Measurements from ENCODE around the gene C11orf71. TPM values are rescaled to one million over a fixed set of nuclear protein-coding genes. Genes with fewer than 3 reads are reported as not detected.
A peak's percentile ranks its signal among the peaks of the same experiment; 100 is the strongest.

C11orf71 gene
- total and polyA plus RNA-seq, 2 experiments from 2014 or later: 16.7 to 21.7 TPM

DNA sequence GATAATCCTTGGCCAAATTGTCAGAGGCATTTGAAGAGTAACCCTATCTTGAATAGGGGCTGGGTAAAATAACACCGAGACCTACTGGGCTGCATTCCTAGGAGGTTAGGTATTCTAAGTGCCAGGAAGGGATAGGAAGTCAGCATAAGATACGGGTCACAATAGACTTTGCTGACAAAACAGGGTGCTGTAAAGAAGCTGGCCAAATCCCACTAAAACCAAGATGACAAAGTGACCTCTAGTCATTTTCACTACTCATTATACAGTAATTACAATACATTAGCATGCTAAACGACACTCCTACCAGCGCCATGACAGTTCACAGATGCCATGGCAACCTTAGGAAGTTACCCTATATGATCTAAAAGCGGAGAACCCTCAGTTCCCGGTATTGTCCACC is 38.0 kb upstream of the C11orf71 start:
- no peaks in the 10 kb centered on the region for H3K27me3 ChIP-seq
- TF ChIP-seq, protein P1, sequence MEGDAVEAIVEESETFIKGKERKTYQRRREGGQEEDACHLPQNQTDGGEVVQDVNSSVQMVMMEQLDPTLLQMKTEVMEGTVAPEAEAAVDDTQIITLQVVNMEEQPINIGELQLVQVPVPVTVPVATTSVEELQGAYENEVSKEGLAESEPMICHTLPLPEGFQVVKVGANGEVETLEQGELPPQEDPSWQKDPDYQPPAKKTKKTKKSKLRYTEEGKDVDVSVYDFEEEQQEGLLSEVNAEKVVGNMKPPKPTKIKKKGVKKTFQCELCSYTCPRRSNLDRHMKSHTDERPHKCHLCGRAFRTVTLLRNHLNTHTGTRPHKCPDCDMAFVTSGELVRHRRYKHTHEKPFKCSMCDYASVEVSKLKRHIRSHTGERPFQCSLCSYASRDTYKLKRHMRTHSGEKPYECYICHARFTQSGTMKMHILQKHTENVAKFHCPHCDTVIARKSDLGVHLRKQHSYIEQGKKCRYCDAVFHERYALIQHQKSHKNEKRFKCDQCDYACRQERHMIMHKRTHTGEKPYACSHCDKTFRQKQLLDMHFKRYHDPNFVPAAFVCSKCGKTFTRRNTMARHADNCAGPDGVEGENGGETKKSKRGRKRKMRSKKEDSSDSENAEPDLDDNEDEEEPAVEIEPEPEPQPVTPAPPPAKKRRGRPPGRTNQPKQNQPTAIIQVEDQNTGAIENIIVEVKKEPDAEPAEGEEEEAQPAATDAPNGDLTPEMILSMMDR (IDR thresholded peaks at IDR 0.05; ENCODE audit: low read depth, low read length): no peak
- no peak overlapping the region for H3K27ac ChIP-seq
- DNase-seq (ENCODE audit: low read depth in 1 of 2, low spot score in 1 of 2): no peak
- H3K4me1 ChIP-seq (ENCODE audit: low read depth): peaks cover 10% of the 10 kb centered on the region
- H3K4me3 ChIP-seq: no peak overlapping the region
- no peaks in the 10 kb centered on the region for H3K9me3 ChIP-seq (ENCODE audit: low read depth)
- peaks cover 3% of the 10 kb centered on the region for H3K36me3 ChIP-seq

DNA sequence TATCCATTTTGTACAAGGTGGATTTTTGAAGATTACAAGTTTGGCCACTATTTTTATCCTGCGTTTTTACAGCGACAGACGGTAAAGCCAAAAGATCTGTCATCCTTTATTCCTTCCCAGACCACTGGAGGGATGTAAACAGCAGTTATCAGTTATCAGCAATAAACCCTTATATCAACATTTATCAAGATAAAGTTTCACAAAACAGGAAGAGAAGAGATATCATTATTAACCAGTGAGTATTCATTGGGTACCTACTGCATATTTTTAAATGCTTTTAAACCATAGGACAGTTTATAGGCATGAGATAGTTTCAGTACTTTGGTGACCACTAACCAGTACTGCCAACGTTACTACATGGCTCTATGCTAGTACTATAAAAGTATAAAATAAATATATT is 33.1 kb upstream of the C11orf71 start:
- H3K4me1 ChIP-seq (ENCODE audit: low read depth): no peaks in the 10 kb centered on the region
- peaks cover 3% of the 10 kb centered on the region for H3K36me3 ChIP-seq
- H3K27me3 ChIP-seq: no peaks in the 10 kb centered on the region
- no peaks in the 10 kb centered on the region for H3K9me3 ChIP-seq (ENCODE audit: low read depth)
- no peak overlapping the region for H3K4me3 ChIP-seq
- TF ChIP-seq, protein P1 (IDR thresholded peaks at IDR 0.05; ENCODE audit: low read depth, low read length): no peak
- no peak for DNase-seq (ENCODE audit: low read depth in 1 of 2, low spot score in 1 of 2)
- no peak overlapping the region for H3K27ac ChIP-seq

DNA sequence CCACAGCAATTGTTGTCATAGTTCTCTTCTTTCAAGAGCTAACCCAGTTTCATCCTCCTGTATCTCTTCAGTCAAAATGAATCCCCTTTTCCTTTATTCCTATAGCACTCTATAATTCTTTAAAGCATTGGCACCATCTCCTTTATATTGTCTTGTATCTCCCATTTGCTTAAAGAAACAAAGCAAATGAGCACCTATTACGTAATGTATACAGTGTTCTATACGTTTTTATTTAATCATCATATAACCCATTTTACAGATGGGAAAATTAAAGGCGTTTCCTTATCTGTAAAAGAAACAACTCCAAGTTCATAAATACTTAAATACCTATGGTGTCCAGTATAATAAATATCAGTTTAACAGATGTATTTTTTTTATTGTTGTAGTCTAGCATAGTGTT is 32.6 kb upstream of the C11orf71 start:
- no peak overlapping the region for H3K27ac ChIP-seq
- H3K36me3 ChIP-seq: peaks cover 3% of the 10 kb centered on the region
- H3K4me1 ChIP-seq (ENCODE audit: low read depth): no peaks in the 10 kb centered on the region
- no peaks in the 10 kb centered on the region for H3K27me3 ChIP-seq
- DNase-seq (ENCODE audit: low read depth in 1 of 2, low spot score in 1 of 2): no peak
- no peaks in the 10 kb centered on the region for H3K9me3 ChIP-seq (ENCODE audit: low read depth)
- no peak overlapping the region for H3K4me3 ChIP-seq
- TF ChIP-seq, protein P1 (IDR thresholded peaks at IDR 0.05; ENCODE audit: low read depth, low read length): no peak

DNA sequence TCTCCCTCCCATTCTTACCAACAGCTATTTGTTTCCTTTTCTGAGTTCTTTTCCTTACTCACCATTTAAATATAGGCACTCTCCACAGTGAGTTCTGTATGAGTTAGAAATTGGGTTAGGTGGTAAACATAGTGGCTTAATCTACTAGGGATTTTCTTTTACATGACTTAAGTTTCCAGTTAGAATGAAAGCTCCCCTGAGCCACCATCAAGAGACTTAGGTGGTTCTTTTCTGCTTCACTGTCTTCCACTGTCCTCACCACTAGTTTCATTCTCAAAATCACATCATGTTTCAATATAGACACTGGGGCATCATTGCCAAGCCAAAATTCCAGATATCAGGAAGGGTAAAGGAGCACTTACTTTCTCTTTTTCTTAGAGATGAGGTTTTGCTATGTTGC is 30.0 kb upstream of the C11orf71 start:
- Histone ChIP-seq H3K4me1 (ENCODE audit: low read depth) (no peaks in the 10 kb centered on the region), H3K9me3 (ENCODE audit: low read depth) (no peaks in the 10 kb centered on the region), H3K27me3 (no peaks in the 10 kb centered on the region), H3K4me3 (no peak overlapping the region), H3K36me3 (peaks cover 3% of the 10 kb centered on the region), H3K27ac (no peak overlapping the region)
- no peak for DNase-seq (ENCODE audit: low read depth in 1 of 2, low spot score in 1 of 2)
- TF ChIP-seq, protein P1 (IDR thresholded peaks at IDR 0.05; ENCODE audit: low read depth, low read length): no peak

DNA sequence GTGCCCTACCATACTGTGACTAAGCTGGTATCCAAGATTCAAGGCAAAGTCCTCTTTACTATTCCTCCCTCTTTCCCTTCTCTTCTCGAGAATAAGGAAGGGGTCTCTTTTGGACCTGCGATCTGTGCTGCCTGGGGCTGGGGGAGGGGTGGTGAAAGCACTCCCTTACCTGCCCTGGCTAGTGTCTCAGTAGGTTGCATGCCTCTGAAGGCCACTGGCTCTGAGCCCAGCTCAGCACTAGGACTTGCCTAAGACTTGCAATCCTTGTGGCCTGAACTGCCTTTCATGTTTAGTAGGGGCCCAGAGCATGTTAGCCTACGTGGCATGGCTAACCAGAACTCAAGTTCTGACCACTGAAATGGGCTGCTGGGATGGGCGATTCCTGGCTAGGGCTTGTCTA is 26.0 kb upstream of the C11orf71 start:
- DNase-seq (ENCODE audit: low read depth in 1 of 2, low spot score in 1 of 2): no peak
- TF ChIP-seq, protein P1 (IDR thresholded peaks at IDR 0.05; ENCODE audit: low read depth, low read length): no peak
- H3K9me3 ChIP-seq (ENCODE audit: low read depth): no peaks in the 10 kb centered on the region
- H3K36me3 ChIP-seq: no peaks in the 10 kb centered on the region
- H3K4me3 ChIP-seq: no peak overlapping the region
- no peaks in the 10 kb centered on the region for H3K27me3 ChIP-seq
- H3K27ac ChIP-seq: no peak overlapping the region
- no peaks in the 10 kb centered on the region for H3K4me1 ChIP-seq (ENCODE audit: low read depth)

DNA sequence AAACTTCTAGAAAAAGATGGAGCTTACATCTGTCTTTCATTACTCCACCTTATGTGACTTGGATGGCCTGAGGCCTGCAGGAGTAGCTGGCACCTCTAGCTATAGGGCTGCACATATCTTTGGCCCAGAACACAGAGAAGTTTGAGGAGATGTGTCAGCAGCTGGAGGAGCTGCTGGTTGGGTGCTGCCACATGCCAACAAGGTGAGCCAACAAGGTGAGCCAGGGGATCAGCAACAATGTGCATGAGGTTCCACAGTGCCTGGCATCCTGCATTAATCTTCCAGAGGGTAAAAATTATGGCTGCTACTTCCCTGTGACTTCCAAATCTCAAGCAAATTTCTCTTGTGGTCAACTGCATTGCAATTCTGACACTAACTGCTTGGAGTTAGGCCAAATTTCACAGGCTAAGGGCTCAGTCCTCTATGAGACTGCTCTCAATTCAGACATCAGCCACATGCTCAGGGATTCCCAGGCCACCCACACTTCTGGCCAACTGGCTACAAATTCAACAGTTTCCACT is 16.2 kb upstream of the C11orf71 start:
- no peaks in the 10 kb centered on the region for H3K27me3 ChIP-seq
- no peaks in the 10 kb centered on the region for H3K36me3 ChIP-seq
- TF ChIP-seq, protein P1 (IDR thresholded peaks at IDR 0.05; ENCODE audit: low read depth, low read length): no peak
- peak in 1 of 2 donors; percentile 83 for DNase-seq (ENCODE audit: low read depth in 1 of 2, low spot score in 1 of 2)
- no peaks in the 10 kb centered on the region for H3K4me1 ChIP-seq (ENCODE audit: low read depth)
- no peak overlapping the region for H3K4me3 ChIP-seq
- no peaks in the 10 kb centered on the region for H3K9me3 ChIP-seq (ENCODE audit: low read depth)
- H3K27ac ChIP-seq: no peak overlapping the region
